Aorta (tissue), 5 donors: Measurements from ENCODE around the gene NUP62CL. TPM values are rescaled to one million over a fixed set of nuclear protein-coding genes. Genes with fewer than 3 reads are reported as not detected.

Experiments
- ATAC-seq: fragments of 200-7000 bp; cut with Tn5 transposase; one replicate; pipeline ENCODE4 v1.9.1; 2022; ENCODE audit warnings: moderate library complexity; ENCODE audit not compliant: low FRiP score
- DNase-seq, 2 donors: peaks; one replicate each; pipeline ENCODE4 v3.0.0-alpha.2; 2020
- H3K27ac ChIP-seq, 2 donors: one replicate each; pipeline ENCODE4 v1.5.1; 2013; ENCODE audit warnings: low read length in 2 of 2, mild to moderate bottlenecking in 2 of 2, moderate library complexity in 2 of 2, control low read depth in 1 of 2, inconsistent platforms in 1 of 2, low read depth in 1 of 2
- H3K27me3 ChIP-seq, 2 donors: one replicate each; pipeline ENCODE4 v1.6.1; 2013; ENCODE audit warnings: control low read depth in 1 of 2, low read length in 1 of 2, mild to moderate bottlenecking in 1 of 2, moderate library complexity in 1 of 2; ENCODE audit not compliant: insufficient read depth in 2 of 2, control insufficient read depth in 1 of 2
- H3K36me3 ChIP-seq, 2 donors: one replicate each; pipeline ENCODE4 v1.6.1; 2013; ENCODE audit warnings: control low read depth in 1 of 2, low read length in 1 of 2, mild to moderate bottlenecking in 1 of 2; ENCODE audit not compliant: insufficient read depth in 2 of 2, control insufficient read depth in 1 of 2
- H3K4me1 ChIP-seq, 2 donors: one replicate each; pipeline ENCODE4 v1.6.1; 2013; ENCODE audit warnings: low read length in 2 of 2, control low read depth in 1 of 2, mild to moderate bottlenecking in 1 of 2, moderate library complexity in 1 of 2; ENCODE audit not compliant: insufficient read depth in 2 of 2, control insufficient read depth in 1 of 2
- H3K4me3 ChIP-seq, 2 donors: one replicate each; pipeline ENCODE4 v1.5.1; 2013; ENCODE audit warnings: low read length in 2 of 2, control low read depth in 1 of 2, mild to moderate bottlenecking in 1 of 2
- H3K9me3 ChIP-seq: one replicate; pipeline ENCODE4 v1.6.1; 2013; ENCODE audit warnings: mild to moderate bottlenecking, low read length; ENCODE audit not compliant: control insufficient read depth
- WGBS, 2 donors: extraction: QIAGEN DNeasy Blood & Tissue Kit; methylation state at CpG; one replicate each; pipeline ENCODE4 v1.1.7; 2013; 5-methylcytosine and 5-hydroxymethylcytosine counted together
- intact Hi-C, 2 donors: fragments of 100-400 bp; cut with DNase I; formaldehyde crosslinking; loops; one replicate each; pipeline versions ENCODE4 v1.14.2 to v1.15.0; 2022
- polyA plus RNA-seq, 2 donors: library from polyadenylated mRNA; stranded (reverse); fragments of 200-250 nt; gene quantifications; one replicate each; pipeline ENCODE4 v1.2.3, GENCODE V29; 2013
- total RNA-seq, 2 donors: library from RNA; stranded (reverse); fragmentation: NEBNext Ultra II Directional; extraction: Animal tissue kit (Norgen Biotek cat#: 25700); gene quantifications; one replicate each; pipeline ENCODE4 v1.2.1, GENCODE V29; 2021
- donor health status: healthy with polysubstance abuse.
- donor health status: Bipolar disorder and iron deficiency.
- donor health status: DM: no; HTN: no; CAD: no.
- donor health status: DM: no; HTN: no; CAD: no.
- donor health status: DM: yes; HTN: yes; CAD: no.

NUP62CL gene
- total and polyA plus RNA-seq, 4 donors, result 0.39 to 0.96 TPM; not detected in 2

DNA sequence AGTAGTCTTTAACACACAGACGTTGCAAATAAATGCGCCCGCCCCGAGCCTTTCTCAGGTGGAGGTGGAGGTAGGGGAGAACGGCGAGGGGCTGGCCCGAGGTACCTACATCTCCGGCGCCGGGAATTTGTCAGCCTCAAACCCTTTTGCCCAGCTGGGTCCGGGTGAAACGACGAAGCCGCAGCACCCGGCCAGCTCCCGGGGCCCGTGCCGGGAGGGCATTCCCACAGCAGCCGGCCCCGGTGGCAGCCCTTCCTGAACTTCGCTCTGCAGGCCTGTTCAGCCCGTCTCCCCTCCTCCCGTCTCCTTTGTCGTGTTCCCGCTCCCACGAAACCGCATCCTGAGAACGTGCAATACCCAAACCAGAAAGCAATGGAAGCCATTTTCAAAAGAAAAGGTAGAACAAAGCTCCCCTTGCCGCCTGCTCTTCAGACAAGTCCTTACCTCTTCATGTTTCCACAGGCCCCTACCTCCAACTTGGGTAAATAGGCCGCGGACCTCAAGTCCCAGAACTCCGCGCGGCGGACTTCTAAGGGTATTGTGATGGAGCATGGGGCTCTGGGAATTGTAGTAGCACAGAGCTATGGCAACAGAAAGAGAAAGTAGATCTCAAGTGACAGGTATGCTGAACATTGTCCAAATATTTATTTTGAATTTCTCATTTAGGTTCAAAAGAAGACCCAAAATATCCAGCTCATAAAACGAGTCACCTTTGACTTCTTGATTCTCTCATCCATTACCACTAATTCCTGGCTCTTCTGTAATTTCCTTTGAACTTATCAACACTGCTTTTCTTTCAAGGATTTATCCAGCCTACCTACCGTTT lies 87.7 kb downstream of the NUP62CL start, which contains the start of gene RBM41:
Gene RBM41, minus strand, starts transcription at position 501 of the 826 bp plus-strand sequence. Its CDS starts 49 bp downstream, at position 452.
- ATAC-seq (peak; percentile 94), DNase-seq (peak; percentile 86 to 89)
- Histone ChIP-seq H3K4me1 (no peaks in the 10 kb centered on the region), H3K36me3 (no peaks in the 10 kb centered on the region), H3K4me3 (peak within 1 kb of the TSS; percentile 46 to 81), H3K9me3 (no peaks in the 10 kb centered on the region), H3K27ac (peak within 1 kb of the TSS in 1 of 2 donors; percentile 12), H3K27me3 (no peaks in the 10 kb centered on the region)
- intact Hi-C loops, result no loop called here
- WGBS, 2 donors, result 1 to 22% methylated on average over 37 of the region's 37 CpGs

DNA sequence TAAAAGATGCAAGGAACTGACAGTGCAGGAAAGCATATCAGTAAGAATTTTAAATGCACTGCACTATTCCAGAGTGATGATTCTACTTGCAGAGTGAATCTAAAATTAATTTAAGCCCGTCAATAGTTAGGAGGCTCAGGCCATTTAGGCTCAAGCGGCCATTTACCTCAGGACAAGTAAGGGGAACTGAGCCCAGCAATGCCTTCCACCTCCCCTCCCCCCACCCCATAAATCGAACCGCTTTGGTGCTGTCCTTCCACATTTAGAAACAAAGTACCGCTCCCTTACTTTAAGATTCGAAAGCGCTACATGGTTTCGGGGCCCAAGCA lies 88.3 kb downstream of the NUP62CL start:
- 1 to 20% methylated on average over 8 of the region's 8 CpGs for WGBS, 2 donors
- Histone ChIP-seq H3K4me3 (peak overlapping the region; percentile 46 to 81), H3K27me3 (no peaks in the 10 kb centered on the region), H3K9me3 (no peaks in the 10 kb centered on the region), H3K27ac (no peak overlapping the region), H3K36me3 (no peaks in the 10 kb centered on the region), H3K4me1 (no peaks in the 10 kb centered on the region)
- DNase-seq, result no peak
- no peak for ATAC-seq
- intact Hi-C loops, result no loop called here

DNA sequence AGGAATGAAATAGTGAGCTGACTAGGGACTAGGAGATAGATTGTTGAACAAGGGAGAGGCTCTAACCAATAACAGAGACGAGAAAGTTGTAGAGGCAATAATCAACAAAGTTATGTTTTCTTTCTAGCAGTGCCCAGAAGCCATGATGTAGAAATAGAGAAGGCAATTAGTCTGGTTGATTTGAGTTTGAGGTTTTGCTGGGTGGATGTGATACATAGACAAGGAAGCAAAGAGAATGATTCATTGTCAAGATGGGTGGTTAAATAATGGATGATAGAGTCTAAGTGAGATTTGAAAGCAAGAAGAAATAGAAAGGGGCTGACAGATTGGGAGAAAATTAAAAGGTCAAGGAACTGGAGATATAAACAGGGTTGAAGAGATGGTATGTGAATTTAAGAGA lies 98.8 kb downstream of the NUP62CL start:
- Histone ChIP-seq H3K27ac (no peak overlapping the region), H3K9me3 (no peaks in the 10 kb centered on the region), H3K36me3 (no peaks in the 10 kb centered on the region), H3K27me3 (no peaks in the 10 kb centered on the region), H3K4me3 (no peak overlapping the region), H3K4me1 (no peaks in the 10 kb centered on the region)
- 76 to 87% methylated on average over 1 of the region's 1 CpG for WGBS, 2 donors
- DNase-seq, result no peak
- ATAC-seq, result no peak
- intact Hi-C loops, result no loop called here

DNA sequence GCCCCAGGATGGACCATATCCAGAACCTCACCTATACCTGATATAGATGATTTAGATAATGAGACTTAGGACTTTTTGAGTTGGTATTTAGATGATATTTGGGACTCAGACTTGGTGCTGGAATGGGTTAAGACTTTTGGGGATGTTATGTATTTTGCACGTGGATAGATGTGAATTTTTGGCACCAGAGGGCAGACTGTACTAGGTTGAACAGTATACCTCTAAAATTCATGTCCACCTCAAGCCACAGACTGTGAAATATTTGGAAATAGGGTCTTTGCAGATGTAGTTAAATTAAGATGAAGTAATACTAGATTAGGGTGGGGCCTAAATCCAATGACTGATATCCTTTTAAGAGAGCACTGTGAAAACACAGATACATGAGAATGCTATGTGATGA lies 103.3 kb downstream of the NUP62CL start:
- H3K9me3 ChIP-seq, result no peaks in the 10 kb centered on the region
- H3K27me3 ChIP-seq, result no peaks in the 10 kb centered on the region
- no peaks in the 10 kb centered on the region for H3K4me1 ChIP-seq
- H3K36me3 ChIP-seq, result no peaks in the 10 kb centered on the region
- intact Hi-C loops, result no loop called here
- ATAC-seq (no peak), DNase-seq (no peak)
- no peak overlapping the region for H3K27ac ChIP-seq
- no peak overlapping the region for H3K4me3 ChIP-seq
- WGBS, 2 donors, result 7 to 9% methylated on average over 1 of the region's 1 CpG

DNA sequence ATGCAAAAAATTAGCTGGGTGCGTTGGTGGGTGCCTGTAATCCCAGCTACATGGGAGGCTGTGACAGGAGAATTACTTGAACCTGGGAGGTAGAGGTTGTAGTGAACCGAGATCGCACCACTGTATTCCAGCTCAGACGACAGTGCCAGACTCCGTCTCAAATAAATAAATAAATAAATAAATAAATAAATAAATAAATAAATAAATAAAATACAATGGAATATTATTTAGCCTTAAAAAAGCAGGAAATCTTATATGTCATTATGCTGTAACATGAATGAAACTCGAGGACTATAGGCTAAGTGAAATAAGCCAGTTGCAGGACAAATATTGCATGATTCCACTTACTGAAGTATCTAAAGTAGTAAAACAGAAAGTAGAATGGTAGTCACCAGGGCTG lies 130.1 kb downstream of the NUP62CL start:
- intact Hi-C loops, result no loop called here
- H3K27me3 ChIP-seq, result no peaks in the 10 kb centered on the region
- no peaks in the 10 kb centered on the region for H3K36me3 ChIP-seq
- 92 to 97% methylated on average over 6 of the region's 6 CpGs for WGBS, 2 donors
- no peak overlapping the region for H3K4me3 ChIP-seq
- H3K9me3 ChIP-seq, result no peaks in the 10 kb centered on the region
- no peaks in the 10 kb centered on the region for H3K4me1 ChIP-seq
- no peak for ATAC-seq
- no peak overlapping the region for H3K27ac ChIP-seq
- DNase-seq, result no peak

Other genes with a start within 250 kb of the NUP62CL start
- 10 to 100 TPM; 16.7 to 17.0 TPM for gene MORC4, start 206.2 kb downstream of the NUP62CL start, total RNA-seq
- 1 to 10 TPM; 8.0 to 9.6 TPM for gene MORC4, start 206.2 kb downstream of the NUP62CL start, polyA plus RNA-seq
- 10 to 100 TPM; 14.0 to 25.2 TPM for gene RBM41, start 87.6 kb downstream of the NUP62CL start, total RNA-seq
- 1 to 10 TPM; 4.9 to 5.6 TPM for gene RBM41, start 87.6 kb downstream of the NUP62CL start, polyA plus RNA-seq
- not detected for gene DNAAF6, start 178 bp upstream of the NUP62CL start, total RNA-seq
- not detected for gene DNAAF6, start 178 bp upstream of the NUP62CL start, polyA plus RNA-seq
- gene FRMPD3, start 243.2 kb upstream of the NUP62CL start, total RNA-seq, result 1 to 10 TPM in 1 of 2 donors, under 1 TPM in 1; 0.19 to 1.2 TPM
- gene FRMPD3, start 243.2 kb upstream of the NUP62CL start, polyA plus RNA-seq, result not detected